GM10266 (cell line): Measurements from ENCODE around the gene HOXD9.

Source experiments
- DNase-seq: peaks from one replicate; pipeline ENCODE4 v3.0.0; 2012; ENCODE audit errors: extremely low spot score
- CTCF ChIP-seq: IDR thresholded peaks from 2 replicates; pipeline ENCODE4 v1.5.1; 2012; ENCODE audit warnings: mild to moderate bottlenecking, low read depth; ENCODE audit not compliant: control insufficient read depth, insufficient read depth; ENCODE audit errors: missing control alignments

HOXD9 gene

DNA sequence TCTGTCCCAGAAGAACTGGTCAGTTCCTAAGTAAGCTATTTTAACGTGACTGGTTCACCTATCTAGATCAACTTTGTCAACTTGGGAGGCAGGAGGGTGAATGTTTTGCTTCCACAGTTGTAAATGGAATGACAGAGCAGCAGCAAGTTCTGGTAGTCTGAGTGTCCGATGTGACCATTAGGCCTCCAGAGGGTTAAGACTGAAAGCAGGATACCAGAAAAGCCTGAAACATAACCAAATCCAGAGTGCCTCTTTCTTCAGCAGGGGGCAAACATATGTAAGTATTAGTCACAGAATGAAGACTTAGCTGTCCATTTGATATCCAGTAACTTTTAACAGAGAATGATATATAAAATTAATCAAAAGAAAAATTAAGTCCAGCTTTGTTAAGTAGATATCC is 43.8 kb downstream of the HOXD9 start:
- no peak for DNase-seq
- TF ChIP-seq CTCF: no peak

DNA sequence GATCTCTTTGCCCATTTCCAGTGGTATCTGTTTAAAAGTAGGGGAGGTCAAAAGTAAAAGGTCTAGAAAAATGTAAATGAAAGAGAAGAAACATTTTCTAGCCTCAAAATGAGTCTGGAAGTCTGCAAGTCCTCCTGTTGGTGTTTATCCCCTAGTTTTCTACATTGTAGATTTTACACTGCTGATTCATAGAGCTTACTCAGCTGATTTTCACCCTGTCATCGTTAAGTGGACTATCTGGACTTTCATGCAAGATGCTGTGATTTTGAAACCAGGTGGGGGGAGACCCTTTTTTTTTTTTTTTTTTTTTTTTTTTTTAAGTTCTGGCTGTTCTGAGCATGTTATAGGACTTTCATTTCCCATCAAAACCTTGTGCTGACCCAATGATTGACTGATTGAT is 44.9 kb downstream of the HOXD9 start:
- DNase-seq: no peak
- TF ChIP-seq CTCF: no peak

DNA sequence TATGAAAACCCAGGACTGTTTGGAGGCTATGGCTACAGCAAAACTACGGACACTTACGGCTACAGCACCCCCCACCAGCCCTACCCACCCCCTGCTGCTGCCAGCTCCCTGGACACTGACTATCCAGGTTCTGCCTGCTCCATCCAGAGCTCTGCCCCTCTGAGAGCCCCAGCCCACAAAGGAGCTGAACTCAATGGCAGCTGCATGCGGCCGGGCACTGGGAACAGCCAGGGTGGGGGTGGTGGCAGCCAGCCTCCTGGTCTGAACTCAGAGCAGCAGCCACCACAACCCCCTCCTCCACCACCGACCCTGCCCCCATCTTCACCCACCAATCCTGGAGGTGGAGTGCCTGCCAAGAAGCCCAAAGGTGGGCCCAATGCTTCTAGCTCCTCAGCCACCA is 46.7 kb downstream of the HOXD9 start:
- no peak for DNase-seq
- TF ChIP-seq CTCF: no peak

- TF ChIP-seq CTCF: no peak
- DNase-seq: no peak
Measured at GRCh38 chr2:176169711-176170110, 47.2 kb downstream of the HOXD9 start.

GRCh38 chr2:176170602-176171305 is 48.2 kb downstream of the HOXD9 start:
- TF ChIP-seq CTCF: no peak
- DNase-seq: no peak

DNA sequence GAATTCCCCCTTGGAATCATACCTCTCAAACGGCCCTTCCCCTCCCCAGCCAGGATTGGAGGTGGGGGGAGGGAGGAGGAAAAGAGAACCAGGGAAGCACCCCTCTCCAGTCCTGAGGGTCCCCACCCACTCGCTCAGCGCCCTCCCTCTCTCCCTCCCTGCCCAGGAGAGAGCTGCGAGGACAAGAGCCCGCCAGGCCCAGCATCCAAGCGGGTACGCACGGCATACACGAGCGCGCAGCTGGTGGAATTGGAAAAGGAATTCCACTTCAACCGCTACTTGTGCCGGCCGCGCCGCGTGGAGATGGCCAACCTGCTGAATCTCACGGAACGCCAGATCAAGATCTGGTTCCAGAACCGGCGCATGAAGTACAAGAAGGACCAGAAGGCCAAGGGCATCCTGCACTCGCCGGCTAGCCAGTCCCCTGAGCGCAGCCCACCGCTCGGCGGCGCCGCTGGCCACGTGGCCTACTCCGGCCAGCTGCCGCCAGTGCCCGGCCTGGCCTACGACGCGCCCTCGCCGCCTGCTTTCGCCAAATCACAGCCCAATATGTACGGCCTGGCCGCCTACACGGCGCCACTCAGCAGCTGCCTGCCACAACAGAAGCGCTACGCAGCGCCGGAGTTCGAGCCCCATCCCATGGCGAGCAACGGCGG is 49.0 kb downstream of the HOXD9 start:
- TF ChIP-seq CTCF: no peak
- no peak for DNase-seq
